ENCODE results near the gene CES3. TPM values are rescaled to one million over a fixed set of nuclear protein-coding genes. Genes with fewer than 3 reads are reported as not detected.

Gene CES3
- polyA plus RNA-seq, 1 donor (not counting 4 experiments of a cell fraction or from before 2014, with no cell fraction given) = 1.5 TPM

DNA sequence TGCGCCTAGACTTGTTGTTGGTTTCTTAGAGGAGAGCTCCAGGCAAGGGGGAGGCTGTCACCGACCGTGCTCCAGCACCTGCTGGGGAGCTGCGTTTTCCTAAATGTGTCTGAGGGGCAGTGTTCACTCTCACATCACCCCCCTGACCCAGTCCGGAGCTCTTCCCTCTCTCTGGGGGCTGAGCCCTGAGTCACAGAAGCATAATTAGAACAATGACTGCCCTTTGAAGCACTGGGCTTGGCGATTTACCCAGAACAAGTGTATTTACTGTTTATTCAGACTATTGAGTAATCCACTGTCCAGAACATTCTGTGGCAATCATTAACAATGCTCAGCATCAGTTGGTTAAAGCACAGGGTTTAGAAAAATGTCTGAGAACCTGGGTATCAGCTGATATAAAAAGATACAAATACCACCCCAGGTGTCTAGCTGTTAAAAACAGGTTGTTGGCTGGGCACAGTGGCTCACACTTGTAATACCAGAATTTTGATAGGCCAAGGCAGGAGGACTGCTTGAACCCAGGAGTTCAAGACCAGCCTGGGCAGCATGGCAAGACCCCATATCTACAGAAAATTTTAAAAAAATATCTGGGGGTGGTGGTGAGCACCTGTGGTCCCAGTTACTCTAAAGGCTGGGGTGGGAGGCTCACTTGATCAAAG, 35.4 kb downstream of the CES3 start:
- Histone ChIP-seq H3K9me3 (ENCODE audit: control insufficient read depth, low read depth, low read length) (no peaks in the 10 kb centered on the region), H3K4me2 (ENCODE audit: control insufficient read depth, extremely low read depth, insufficient read depth, low read depth, low read length) (no peak overlapping the region), H4K20me1 (ENCODE audit: control insufficient read depth, extremely low read depth, insufficient read depth, low read length) (no peaks in the 10 kb centered on the region), H3K9me1 (ENCODE audit: control insufficient read depth, extremely low read depth, insufficient read depth, low read length) (no peaks in the 10 kb centered on the region), H2AFZ (ENCODE audit: control insufficient read depth, low read length) (no peak overlapping the region), H3K27me3 (ENCODE audit: control insufficient read depth, extremely low read depth, insufficient read depth, low read length) (no peaks in the 10 kb centered on the region), H3K79me2 (ENCODE audit: control insufficient read depth, insufficient read depth, low read length) (no peaks in the 10 kb centered on the region), H3K4me1 (ENCODE audit: control insufficient read depth, extremely low read depth, insufficient read depth, low read length) (peaks cover 8% of the 10 kb centered on the region), H3K9ac (ENCODE audit: control insufficient read depth, extremely low read depth, insufficient read depth, low read length) (no peak overlapping the region), H3K4me3 (ENCODE audit: control insufficient read depth in 2 of 3, extremely low read depth in 1 of 3, insufficient read depth in 2 of 3, low read depth in 1 of 3, low read length in 3 of 3) (no peak overlapping the region), H3K36me3 (ENCODE audit: control insufficient read depth in 2 of 2, extremely low read depth in 1 of 2, insufficient read depth in 2 of 2, low read length in 2 of 2) (no peaks in the 10 kb centered on the region), H3K27ac (ENCODE audit: control insufficient read depth, insufficient read depth, low read length) (no peak overlapping the region)
- no peak for TF ChIP-seq EZH2 (IDR thresholded peaks at IDR 0.05; ENCODE audit: low read length)
- TF ChIP-seq, protein P1, sequence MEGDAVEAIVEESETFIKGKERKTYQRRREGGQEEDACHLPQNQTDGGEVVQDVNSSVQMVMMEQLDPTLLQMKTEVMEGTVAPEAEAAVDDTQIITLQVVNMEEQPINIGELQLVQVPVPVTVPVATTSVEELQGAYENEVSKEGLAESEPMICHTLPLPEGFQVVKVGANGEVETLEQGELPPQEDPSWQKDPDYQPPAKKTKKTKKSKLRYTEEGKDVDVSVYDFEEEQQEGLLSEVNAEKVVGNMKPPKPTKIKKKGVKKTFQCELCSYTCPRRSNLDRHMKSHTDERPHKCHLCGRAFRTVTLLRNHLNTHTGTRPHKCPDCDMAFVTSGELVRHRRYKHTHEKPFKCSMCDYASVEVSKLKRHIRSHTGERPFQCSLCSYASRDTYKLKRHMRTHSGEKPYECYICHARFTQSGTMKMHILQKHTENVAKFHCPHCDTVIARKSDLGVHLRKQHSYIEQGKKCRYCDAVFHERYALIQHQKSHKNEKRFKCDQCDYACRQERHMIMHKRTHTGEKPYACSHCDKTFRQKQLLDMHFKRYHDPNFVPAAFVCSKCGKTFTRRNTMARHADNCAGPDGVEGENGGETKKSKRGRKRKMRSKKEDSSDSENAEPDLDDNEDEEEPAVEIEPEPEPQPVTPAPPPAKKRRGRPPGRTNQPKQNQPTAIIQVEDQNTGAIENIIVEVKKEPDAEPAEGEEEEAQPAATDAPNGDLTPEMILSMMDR (optimal IDR thresholded peaks at IDR 0.05 in 1 of 3, IDR thresholded peaks at IDR 0.05 in 1 of 3, conservative IDR thresholded peaks at IDR 0.05 in 1 of 3; ENCODE audit: extremely low read depth in 1 of 3, insufficient read depth in 2 of 3, low read length in 3 of 3) = no peak
- FAIRE-seq (no peak), DNase-seq (ENCODE audit: low read depth, low spot score) (no peak)
- dilution Hi-C loops (cut with MboI; ENCODE audit: extremely low pct_ligation_motif_present, low sequenced_read_pairs) = no loop called here

DNA sequence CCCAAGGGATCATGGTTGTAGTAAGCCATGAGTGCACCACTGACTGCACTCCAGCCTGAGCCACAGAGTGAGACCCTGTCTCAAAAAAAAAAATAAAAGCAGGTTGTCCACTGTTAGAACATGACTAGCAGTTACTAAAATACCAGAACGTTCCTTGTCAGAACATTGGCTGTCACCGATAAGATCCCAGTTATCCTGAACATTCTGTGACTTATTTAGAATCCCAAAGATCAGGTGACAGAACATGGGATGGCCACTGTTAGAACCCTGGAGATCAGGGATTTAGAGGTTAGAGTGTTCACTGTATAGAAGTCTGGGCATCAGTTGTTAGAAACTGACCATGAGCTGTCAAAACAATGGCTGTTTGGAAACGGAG, 35.9 kb downstream of the CES3 start:
- Histone ChIP-seq H3K4me3 (ENCODE audit: control insufficient read depth in 2 of 3, extremely low read depth in 1 of 3, insufficient read depth in 2 of 3, low read depth in 1 of 3, low read length in 3 of 3) (no peak overlapping the region), H3K9me1 (ENCODE audit: control insufficient read depth, extremely low read depth, insufficient read depth, low read length) (no peaks in the 10 kb centered on the region), H3K27me3 (ENCODE audit: control insufficient read depth, extremely low read depth, insufficient read depth, low read length) (no peaks in the 10 kb centered on the region), H3K4me2 (ENCODE audit: control insufficient read depth, extremely low read depth, insufficient read depth, low read depth, low read length) (no peak overlapping the region), H3K79me2 (ENCODE audit: control insufficient read depth, insufficient read depth, low read length) (no peaks in the 10 kb centered on the region), H3K9me3 (ENCODE audit: control insufficient read depth, low read depth, low read length) (no peaks in the 10 kb centered on the region), H2AFZ (ENCODE audit: control insufficient read depth, low read length) (no peak overlapping the region), H3K27ac (ENCODE audit: control insufficient read depth, insufficient read depth, low read length) (no peak overlapping the region), H3K4me1 (ENCODE audit: control insufficient read depth, extremely low read depth, insufficient read depth, low read length) (peaks cover 8% of the 10 kb centered on the region), H3K36me3 (ENCODE audit: control insufficient read depth in 2 of 2, extremely low read depth in 1 of 2, insufficient read depth in 2 of 2, low read length in 2 of 2) (no peaks in the 10 kb centered on the region), H4K20me1 (ENCODE audit: control insufficient read depth, extremely low read depth, insufficient read depth, low read length) (no peaks in the 10 kb centered on the region), H3K9ac (ENCODE audit: control insufficient read depth, extremely low read depth, insufficient read depth, low read length) (no peak overlapping the region)
- DNase-seq (ENCODE audit: low read depth, low spot score) = no peak
- no peak for TF ChIP-seq EZH2 (IDR thresholded peaks at IDR 0.05; ENCODE audit: low read length)
- TF ChIP-seq, protein P1 (optimal IDR thresholded peaks at IDR 0.05 in 1 of 3, IDR thresholded peaks at IDR 0.05 in 1 of 3, conservative IDR thresholded peaks at IDR 0.05 in 1 of 3; ENCODE audit: extremely low read depth in 1 of 3, insufficient read depth in 2 of 3, low read length in 3 of 3) = no peak
- dilution Hi-C loops (cut with MboI; ENCODE audit: extremely low pct_ligation_motif_present, low sequenced_read_pairs) = no loop called here
- no peak for FAIRE-seq

All from keratinocyte (primary cell).